HepG2 (cell line): ENCODE results near the gene MFAP1. TPM values are rescaled to one million over a fixed set of nuclear protein-coding genes. Genes with fewer than 3 reads are reported as not detected.

Experiments used
- AGO2 ChIP-seq: fragments of 200-400 bp; formaldehyde crosslinking; optimal IDR thresholded peaks from 2 replicates; pipeline ENCODE3; 2017; ENCODE audit warnings: mild to moderate bottlenecking, low read depth, low read length, moderate library complexity
- GPN1 ChIP-seq: sonication (generic); formaldehyde crosslinking; IDR thresholded peaks from 2 replicates; pipeline ENCODE4 v1.5.1; 2020; ENCODE audit warnings: missing genetic modification reagents, borderline replicate concordance
- ISX ChIP-seq: sonication (generic); formaldehyde crosslinking; conservative IDR thresholded peaks from 2 replicates; pipeline ENCODE4 v1.5.0; 2020; ENCODE audit warnings: missing genetic modification reagents
- PTBP1 ChIP-seq: fragments of 200-400 bp; formaldehyde crosslinking; IDR thresholded peaks from 2 replicates; pipeline ENCODE4 v1.6.1; 2018; ENCODE audit warnings: low read length, low read depth; ENCODE audit not compliant: poor library complexity, severe bottlenecking
- TAF15 ChIP-seq: fragments of 200-400 bp; formaldehyde crosslinking; IDR thresholded peaks from one replicate; pipeline ENCODE4 v1.6.1; 2018; ENCODE audit warnings: mild to moderate bottlenecking, low read depth, low read length; ENCODE audit not compliant: poor library complexity, severe bottlenecking
- THYN1 ChIP-seq: sonication (generic); formaldehyde crosslinking; IDR thresholded peaks from 2 replicates; pipeline ENCODE4 v1.8.1; 2023; ENCODE audit warnings: low read depth, mild to moderate bottlenecking, moderate library complexity, missing genetic modification reagents, borderline replicate concordance
- ZBTB38 ChIP-seq: sonication (generic); formaldehyde crosslinking; IDR thresholded peaks from 2 replicates; pipeline ENCODE4 v1.5.1; 2020; ENCODE audit warnings: mild to moderate bottlenecking, missing genetic modification reagents
- ZNF225 ChIP-seq: sonication (generic); formaldehyde crosslinking; IDR thresholded peaks from 2 replicates; pipeline ENCODE4 v1.4.0; 2020; ENCODE audit warnings: mild to moderate bottlenecking, missing genetic modification reagents
- ZNF274 ChIP-seq: sonication (generic); formaldehyde crosslinking; IDR thresholded peaks from 2 replicates; pipeline ENCODE4 v1.5.1; 2020; ENCODE audit warnings: mild to moderate bottlenecking, missing genetic modification reagents
- ZNF329 ChIP-seq: sonication (generic); formaldehyde crosslinking; IDR thresholded peaks from 2 replicates; pipeline ENCODE4 v1.9.0; 2021; ENCODE audit warnings: low read depth, mild to moderate bottlenecking, missing genetic modification reagents
- ZNF550 ChIP-seq: sonication (generic); formaldehyde crosslinking; IDR thresholded peaks from 2 replicates; pipeline ENCODE4 v1.4.0; 2020; ENCODE audit warnings: mild to moderate bottlenecking, missing genetic modification reagents, borderline replicate concordance
- ZNF562 ChIP-seq: sonication (generic); formaldehyde crosslinking; IDR thresholded peaks from 2 replicates; pipeline ENCODE4 v1.8.0; 2022; ENCODE audit warnings: missing genetic modification reagents, borderline replicate concordance
- ZNF878 ChIP-seq: sonication (generic); formaldehyde crosslinking; IDR thresholded peaks from 2 replicates; pipeline ENCODE4 v1.8.1; 2023; ENCODE audit warnings: mild to moderate bottlenecking, missing genetic modification reagents, moderate library complexity
- ZSCAN21 ChIP-seq: sonication (generic); formaldehyde crosslinking; IDR thresholded peaks from 2 replicates; pipeline ENCODE4 v1.8.0; 2022; ENCODE audit warnings: mild to moderate bottlenecking, missing genetic modification reagents, moderate library complexity, borderline replicate concordance
- ZSCAN29 ChIP-seq: sonication (generic); formaldehyde crosslinking; conservative IDR thresholded peaks from 2 replicates; pipeline ENCODE4 v1.4.0; 2020; ENCODE audit warnings: mild to moderate bottlenecking, missing genetic modification reagents
- polyA plus RNA-seq, 8 experiments: library from polyadenylated mRNA; depleted of rRNA in 3 of 8; stranded (reverse) in 7 of 8; unstranded in 1 of 8; fragments of >200 nt; fragmentation: Illumina TruSeq in 4 of 8; extraction: Trizol in 4 of 8; gene quantifications; 2 replicates each; pipeline versions ENCODE4 v1.2.1 to v1.2.3, GENCODE V29; 2011 to 2016; ENCODE audit warnings: low read depth in 4 of 8, missing spikeins in 1 of 8, mixed read lengths in 1 of 8; ENCODE audit not compliant: insufficient read depth in 1 of 8
- total RNA-seq, 5 experiments: library from RNA; depleted of rRNA; stranded (reverse); fragments of >200 nt; fragmentation: Illumina TruSeq; extraction: Trizol; gene quantifications; 2 replicates each; pipeline ENCODE4 v1.2.3, GENCODE V29; 2016; ENCODE audit warnings: low read depth in 1 of 5
- TF ChIP-seq, protein P1 (sequence below): sonication (generic); formaldehyde crosslinking; IDR thresholded peaks from 2 replicates; pipeline ENCODE4 v1.4.0; 2020; ENCODE audit warnings: missing genetic modification reagents, borderline replicate concordance
- TF ChIP-seq, protein P2 (sequence below): sonication (generic); formaldehyde crosslinking; IDR thresholded peaks from 2 replicates; pipeline ENCODE4 v1.4.0; 2020; ENCODE audit warnings: missing genetic modification reagents
- TF ChIP-seq, protein P3 (sequence below), 2 experiments: fragments of 450-650 bp in 1 of 2; sonication (generic) in 1 of 2; formaldehyde crosslinking; IDR thresholded peaks; 2 replicates each; pipeline versions ENCODE4 v1.5.0 to v1.8.0; 2020 to 2022; ENCODE audit warnings: mild to moderate bottlenecking in 1 of 2, missing genetic modification reagents in 1 of 2
- TF ChIP-seq, protein P4 (sequence below): IDR thresholded peaks from 2 replicates; pipeline ENCODE4 v1.6.1; 2016; ENCODE audit warnings: missing compliant biosample characterization, missing genetic modification reagents, borderline replicate concordance
- TF ChIP-seq, protein P5 (sequence below): sonication (generic); formaldehyde crosslinking; IDR thresholded peaks from 2 replicates; pipeline ENCODE4 v1.5.0; 2020; ENCODE audit warnings: missing genetic modification reagents, mild to moderate bottlenecking, borderline replicate concordance

Gene MFAP1
- total and polyA plus RNA-seq, 2 of the 13 experiments (the other 11 are each of a cell fraction or from before 2014, with no cell fraction given): 11.8 to 39.5 TPM

DNA sequence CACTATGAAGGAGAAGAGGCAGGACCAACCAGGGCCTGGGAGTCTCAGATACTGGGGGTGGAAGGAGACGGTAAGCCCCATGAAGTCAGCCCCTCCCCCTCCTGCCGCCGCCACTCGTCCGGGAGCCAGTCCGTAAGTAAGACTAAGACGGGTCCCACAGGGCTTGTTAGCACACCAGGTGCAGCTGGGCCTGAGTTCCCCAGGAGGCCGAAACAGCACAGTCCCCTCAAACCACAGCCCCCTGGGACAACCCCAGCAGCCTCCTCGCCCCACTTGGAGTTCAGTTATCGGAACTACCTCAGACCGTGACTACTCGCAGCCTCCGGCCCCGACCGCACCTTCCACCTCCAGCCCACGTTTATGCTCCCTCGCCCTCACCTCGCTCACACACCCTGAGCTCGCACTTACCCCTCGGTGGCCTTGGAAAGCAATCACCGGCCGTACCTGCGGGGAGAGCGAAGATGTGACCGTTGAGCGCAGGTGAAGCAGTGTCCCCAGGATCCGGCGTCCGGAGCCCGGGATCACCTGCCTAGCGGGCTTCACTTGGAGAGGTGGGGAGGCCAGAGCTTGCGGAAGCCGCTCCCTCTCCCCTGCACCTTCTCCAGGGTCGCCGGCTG is 48.3 kb downstream of the MFAP1 start (continued):
- TF ChIP-seq, protein P1, sequence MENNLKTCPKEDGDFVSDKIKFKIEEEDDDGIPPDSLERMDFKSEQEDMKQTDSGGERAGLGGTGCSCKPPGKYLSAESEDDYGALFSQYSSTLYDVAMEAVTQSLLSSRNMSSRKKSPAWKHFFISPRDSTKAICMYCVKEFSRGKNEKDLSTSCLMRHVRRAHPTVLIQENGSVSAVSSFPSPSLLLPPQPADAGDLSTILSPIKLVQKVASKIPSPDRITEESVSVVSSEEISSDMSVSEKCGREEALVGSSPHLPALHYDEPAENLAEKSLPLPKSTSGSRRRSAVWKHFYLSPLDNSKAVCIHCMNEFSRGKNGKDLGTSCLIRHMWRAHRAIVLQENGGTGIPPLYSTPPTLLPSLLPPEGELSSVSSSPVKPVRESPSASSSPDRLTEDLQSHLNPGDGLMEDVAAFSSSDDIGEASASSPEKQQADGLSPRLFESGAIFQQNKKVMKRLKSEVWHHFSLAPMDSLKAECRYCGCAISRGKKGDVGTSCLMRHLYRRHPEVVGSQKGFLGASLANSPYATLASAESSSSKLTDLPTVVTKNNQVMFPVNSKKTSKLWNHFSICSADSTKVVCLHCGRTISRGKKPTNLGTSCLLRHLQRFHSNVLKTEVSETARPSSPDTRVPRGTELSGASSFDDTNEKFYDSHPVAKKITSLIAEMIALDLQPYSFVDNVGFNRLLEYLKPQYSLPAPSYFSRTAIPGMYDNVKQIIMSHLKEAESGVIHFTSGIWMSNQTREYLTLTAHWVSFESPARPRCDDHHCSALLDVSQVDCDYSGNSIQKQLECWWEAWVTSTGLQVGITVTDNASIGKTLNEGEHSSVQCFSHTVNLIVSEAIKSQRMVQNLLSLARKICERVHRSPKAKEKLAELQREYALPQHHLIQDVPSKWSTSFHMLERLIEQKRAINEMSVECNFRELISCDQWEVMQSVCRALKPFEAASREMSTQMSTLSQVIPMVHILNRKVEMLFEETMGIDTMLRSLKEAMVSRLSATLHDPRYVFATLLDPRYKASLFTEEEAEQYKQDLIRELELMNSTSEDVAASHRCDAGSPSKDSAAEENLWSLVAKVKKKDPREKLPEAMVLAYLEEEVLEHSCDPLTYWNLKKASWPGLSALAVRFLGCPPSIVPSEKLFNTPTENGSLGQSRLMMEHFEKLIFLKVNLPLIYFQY (CRISPR knock-in tag): no peak
- TF ChIP-seq, protein P2, sequence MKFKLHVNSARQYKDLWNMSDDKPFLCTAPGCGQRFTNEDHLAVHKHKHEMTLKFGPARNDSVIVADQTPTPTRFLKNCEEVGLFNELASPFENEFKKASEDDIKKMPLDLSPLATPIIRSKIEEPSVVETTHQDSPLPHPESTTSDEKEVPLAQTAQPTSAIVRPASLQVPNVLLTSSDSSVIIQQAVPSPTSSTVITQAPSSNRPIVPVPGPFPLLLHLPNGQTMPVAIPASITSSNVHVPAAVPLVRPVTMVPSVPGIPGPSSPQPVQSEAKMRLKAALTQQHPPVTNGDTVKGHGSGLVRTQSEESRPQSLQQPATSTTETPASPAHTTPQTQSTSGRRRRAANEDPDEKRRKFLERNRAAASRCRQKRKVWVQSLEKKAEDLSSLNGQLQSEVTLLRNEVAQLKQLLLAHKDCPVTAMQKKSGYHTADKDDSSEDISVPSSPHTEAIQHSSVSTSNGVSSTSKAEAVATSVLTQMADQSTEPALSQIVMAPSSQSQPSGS (CRISPR knock-in tag): no peak
- no peak for TF ChIP-seq ZNF329 (CRISPR knock-in tag)
- TF ChIP-seq, protein P3, sequence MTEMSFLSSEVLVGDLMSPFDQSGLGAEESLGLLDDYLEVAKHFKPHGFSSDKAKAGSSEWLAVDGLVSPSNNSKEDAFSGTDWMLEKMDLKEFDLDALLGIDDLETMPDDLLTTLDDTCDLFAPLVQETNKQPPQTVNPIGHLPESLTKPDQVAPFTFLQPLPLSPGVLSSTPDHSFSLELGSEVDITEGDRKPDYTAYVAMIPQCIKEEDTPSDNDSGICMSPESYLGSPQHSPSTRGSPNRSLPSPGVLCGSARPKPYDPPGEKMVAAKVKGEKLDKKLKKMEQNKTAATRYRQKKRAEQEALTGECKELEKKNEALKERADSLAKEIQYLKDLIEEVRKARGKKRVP (CRISPR knock-in tag; IDR thresholded peaks at IDR 0.05): peak in 1 of 2 experiments; percentile 28; a peak in 1 of 4 replicates
- TF ChIP-seq THYN1 (CRISPR knock-in tag): no peak
- TF ChIP-seq ZNF274 (CRISPR knock-in tag): peak; percentile 57
- no peak for TF ChIP-seq ZNF878 (CRISPR knock-in tag)
- peak; percentile 63 for TF ChIP-seq AGO2
- TF ChIP-seq ZNF562 (CRISPR knock-in tag): no peak
- no peak for TF ChIP-seq GPN1 (CRISPR knock-in tag)
- no peak for TF ChIP-seq ISX (CRISPR knock-in tag)
- 0 out of 2 replicates have a peak, but pooled peaks have one; percentile 29 for TF ChIP-seq ZBTB38 (CRISPR knock-in tag)
- peak; percentile 32 for TF ChIP-seq TAF15
- TF ChIP-seq, protein P4, sequence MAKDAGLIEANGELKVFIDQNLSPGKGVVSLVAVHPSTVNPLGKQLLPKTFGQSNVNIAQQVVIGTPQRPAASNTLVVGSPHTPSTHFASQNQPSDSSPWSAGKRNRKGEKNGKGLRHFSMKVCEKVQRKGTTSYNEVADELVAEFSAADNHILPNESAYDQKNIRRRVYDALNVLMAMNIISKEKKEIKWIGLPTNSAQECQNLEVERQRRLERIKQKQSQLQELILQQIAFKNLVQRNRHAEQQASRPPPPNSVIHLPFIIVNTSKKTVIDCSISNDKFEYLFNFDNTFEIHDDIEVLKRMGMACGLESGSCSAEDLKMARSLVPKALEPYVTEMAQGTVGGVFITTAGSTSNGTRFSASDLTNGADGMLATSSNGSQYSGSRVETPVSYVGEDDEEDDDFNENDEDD (CRISPR knock-in tag): no peak
- no peak for TF ChIP-seq ZNF550 (CRISPR knock-in tag)
- TF ChIP-seq, protein P5, sequence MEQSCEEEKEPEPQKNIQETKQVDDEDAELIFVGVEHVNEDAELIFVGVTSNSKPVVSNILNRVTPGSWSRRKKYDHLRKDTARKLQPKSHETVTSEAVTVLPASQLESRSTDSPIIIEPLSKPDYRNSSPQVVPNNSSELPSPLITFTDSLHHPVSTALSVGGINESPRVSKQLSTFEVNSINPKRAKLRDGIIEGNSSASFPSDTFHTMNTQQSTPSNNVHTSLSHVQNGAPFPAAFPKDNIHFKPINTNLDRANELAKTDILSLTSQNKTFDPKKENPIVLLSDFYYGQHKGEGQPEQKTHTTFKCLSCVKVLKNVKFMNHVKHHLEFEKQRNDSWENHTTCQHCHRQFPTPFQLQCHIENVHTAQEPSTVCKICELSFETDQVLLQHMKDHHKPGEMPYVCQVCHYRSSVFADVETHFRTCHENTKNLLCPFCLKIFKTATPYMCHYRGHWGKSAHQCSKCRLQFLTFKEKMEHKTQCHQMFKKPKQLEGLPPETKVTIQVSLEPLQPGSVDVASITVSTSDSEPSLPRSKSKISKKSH (CRISPR knock-in tag): no peak; the same call in 1 of the 2 replicates
- TF ChIP-seq PTBP1: no peak
- TF ChIP-seq ZNF225: peak; percentile 21; the same call in 1 of the 2 replicates
- TF ChIP-seq ZSCAN29 (CRISPR knock-in tag): no peak
- TF ChIP-seq ZSCAN21: no peak
